Natural killer cell treated with Interleukin-12 subunit alpha and Interleukin-12 subunit beta and Interleukin-15 and Interleukin-18, amount 100 ng/mL, for 72 hours (primary cell): ENCODE measurements around the gene PPL. TPM values are rescaled to one million over a fixed set of nuclear protein-coding genes. Genes with fewer than 3 reads are reported as not detected.

Experiments used
- ATAC-seq, 2 donors: fragments of 150-1000 bp; cut with Tn5 transposase in 1 of 2; sonication (Bioruptor Pico), chemical (Tn5 transposase) in 1 of 2; 2 replicates each; pipeline ENCODE4 v1.10.0; 2021
- DNase-seq: peaks from one replicate; pipeline ENCODE4 v3.0.0; 2022; ENCODE audit warnings: low spot score
- H3K27ac Mint-ChIP-seq, 2 donors: 1 replicate in 1 of 2; 2 replicates in 1 of 2; pipeline ENCODE4 v1.8.0; 2022; ENCODE audit warnings: mixed read lengths in 2 of 2, mild to moderate bottlenecking in 1 of 2, moderate library complexity in 1 of 2
- H3K27me3 Mint-ChIP-seq, 2 donors: 1 replicate in 1 of 2; 2 replicates in 1 of 2; pipeline ENCODE4 v1.8.0; 2022; ENCODE audit warnings: mixed read lengths in 2 of 2
- H3K36me3 Mint-ChIP-seq: one replicate; pipeline ENCODE4 v1.8.0; 2022; ENCODE audit warnings: mixed read lengths
- H3K4me1 Mint-ChIP-seq, 2 donors: 1 replicate in 1 of 2; 2 replicates in 1 of 2; pipeline ENCODE4 v1.8.0; 2022; ENCODE audit warnings: low read depth in 2 of 2, mixed read lengths in 2 of 2, mild to moderate bottlenecking in 1 of 2
- H3K4me3 Mint-ChIP-seq: one replicate; pipeline ENCODE4 v1.8.0; 2022; ENCODE audit warnings: mixed read lengths
- H3K9me3 Mint-ChIP-seq: 2 replicates; pipeline ENCODE4 v1.8.0; 2022; ENCODE audit warnings: mixed read lengths
- total RNA-seq, 2 donors: library from RNA; stranded (reverse); gene quantifications; one replicate each; pipeline ENCODE4 v1.2.3, GENCODE V29; 2022

Gene PPL
- total RNA-seq, 2 donors from 2014 or later: not detected

DNA sequence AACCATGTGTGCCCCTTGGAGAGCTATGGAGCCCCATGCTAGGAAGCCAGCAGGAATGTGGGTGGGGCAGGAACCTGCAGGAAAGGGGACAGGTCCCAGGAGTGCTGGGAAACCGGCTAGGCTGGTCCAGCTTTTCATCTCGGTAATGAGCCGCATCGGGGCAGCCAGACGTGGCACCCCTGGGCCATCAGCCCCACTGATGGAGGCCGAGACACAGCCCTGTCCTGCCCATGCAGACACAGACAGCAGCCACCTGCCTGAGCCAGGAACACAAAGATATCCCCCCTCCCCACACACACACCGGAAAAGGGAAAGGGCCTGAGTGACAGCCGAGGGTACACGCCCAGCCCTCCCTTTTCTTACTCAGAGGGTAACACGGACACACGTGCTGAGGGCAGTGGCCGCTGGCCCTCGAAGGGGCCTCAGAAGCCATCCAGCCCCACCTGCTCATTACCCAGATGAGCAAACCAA, 18.1 kb downstream of the PPL start:
- DNase-seq (no peak), ATAC-seq (no peak)
- H3K27ac Mint-ChIP-seq: no peak overlapping the region
- no peaks in the 10 kb centered on the region for H3K36me3 Mint-ChIP-seq
- H3K4me1 Mint-ChIP-seq: no peaks in the 10 kb centered on the region
- H3K9me3 Mint-ChIP-seq: no peaks in the 10 kb centered on the region
- H3K4me3 Mint-ChIP-seq: no peak overlapping the region
- H3K27me3 Mint-ChIP-seq: peaks cover 0 to 5% of the 10 kb centered on the region in 2 donors

DNA sequence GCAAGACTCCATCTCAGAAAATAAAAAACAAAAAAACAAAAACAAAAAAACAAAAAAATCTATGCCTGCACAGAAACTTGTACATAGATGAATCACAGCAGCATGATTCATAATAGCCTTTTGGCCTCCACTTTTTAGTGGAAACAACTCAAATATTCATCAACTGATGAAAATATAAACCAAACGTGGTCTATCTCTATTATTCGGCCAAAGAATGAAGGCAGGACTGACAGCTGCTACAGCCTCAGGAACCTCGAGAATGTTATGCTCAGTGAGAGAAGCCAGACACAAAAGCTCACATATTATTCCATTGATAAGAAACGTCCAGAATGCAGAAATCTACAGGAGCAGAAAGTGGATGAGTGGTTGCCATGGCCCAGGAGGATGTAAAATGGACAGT, 19.8 kb downstream of the PPL start:
- H3K27ac Mint-ChIP-seq: no peak overlapping the region
- no peaks in the 10 kb centered on the region for H3K36me3 Mint-ChIP-seq
- ATAC-seq: no peak
- H3K27me3 Mint-ChIP-seq: peaks cover 0 to 3% of the 10 kb centered on the region in 2 donors
- no peaks in the 10 kb centered on the region for H3K4me1 Mint-ChIP-seq
- DNase-seq: no peak
- no peak overlapping the region for H3K4me3 Mint-ChIP-seq
- no peaks in the 10 kb centered on the region for H3K9me3 Mint-ChIP-seq

DNA sequence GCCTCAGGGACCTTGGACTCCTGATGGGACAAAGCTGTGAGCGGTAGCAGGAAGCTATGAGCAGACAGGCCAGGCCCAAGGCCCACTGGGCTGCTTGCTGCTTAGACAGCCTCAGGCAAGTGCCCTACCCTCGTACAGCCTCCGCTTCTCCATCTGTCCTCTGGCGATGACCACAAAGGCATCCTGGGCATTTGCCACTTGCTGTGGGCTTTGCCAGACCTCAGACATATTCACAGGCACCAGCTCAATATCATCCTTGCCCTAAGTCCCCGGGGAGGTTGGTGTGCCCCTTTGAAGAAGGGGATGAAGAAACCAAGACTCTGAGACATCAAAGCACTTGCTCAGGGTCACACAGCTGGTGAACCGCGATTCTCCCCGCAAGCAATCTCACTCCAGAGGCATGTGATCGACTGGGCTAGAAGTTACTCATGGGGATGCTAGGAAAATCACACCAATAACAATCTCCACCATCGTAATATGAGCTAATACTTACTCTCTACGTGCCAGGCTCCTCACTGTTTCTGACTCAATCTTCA, 21.7 kb downstream of the PPL start:
- Mint-ChIP-seq H3K27me3 (peaks cover 0 to 3% of the 10 kb centered on the region in 2 donors), H3K27ac (no peak overlapping the region), H3K4me1 (no peaks in the 10 kb centered on the region), H3K4me3 (no peak overlapping the region), H3K36me3 (no peaks in the 10 kb centered on the region), H3K9me3 (no peaks in the 10 kb centered on the region)
- no peak for DNase-seq
- ATAC-seq: no peak

DNA sequence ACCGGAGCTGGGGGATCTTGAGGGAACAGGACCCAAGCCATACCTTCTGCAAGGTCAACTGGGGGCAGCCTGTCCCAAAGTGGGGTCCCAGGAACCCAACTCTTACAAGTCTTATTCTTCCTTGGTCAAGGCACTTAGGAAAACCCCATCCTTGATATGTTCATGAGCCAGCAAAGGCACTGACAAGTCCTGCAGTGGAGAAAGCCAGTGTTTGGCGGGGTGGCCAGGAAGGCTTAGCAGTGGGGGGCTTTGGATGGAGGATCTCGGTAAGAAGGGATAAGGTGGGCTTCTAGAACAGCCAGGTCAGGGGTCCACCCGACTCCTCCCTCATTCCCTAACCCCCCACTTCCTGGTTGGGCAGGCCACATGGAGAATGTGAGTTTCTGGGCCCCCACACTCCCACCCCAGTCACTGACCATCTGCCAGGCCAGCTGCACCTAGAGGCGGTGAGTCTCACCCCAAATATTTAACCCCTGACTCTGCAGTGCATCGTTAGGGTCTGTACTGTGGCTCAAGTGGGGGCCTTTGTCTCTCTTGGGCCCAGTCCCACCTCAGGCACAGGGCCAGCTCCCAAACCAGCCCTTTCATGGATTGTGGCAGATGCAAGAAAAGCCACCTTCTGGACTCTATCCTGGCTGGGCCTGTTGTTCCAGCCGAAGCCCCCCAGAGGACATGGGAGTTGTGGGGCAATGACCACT, 22.3 kb downstream of the PPL start:
- no peaks in the 10 kb centered on the region for H3K36me3 Mint-ChIP-seq
- ATAC-seq (no peak), DNase-seq (no peak)
- H3K9me3 Mint-ChIP-seq: no peaks in the 10 kb centered on the region
- no peak overlapping the region for H3K4me3 Mint-ChIP-seq
- H3K4me1 Mint-ChIP-seq: no peaks in the 10 kb centered on the region
- H3K27ac Mint-ChIP-seq: no peak overlapping the region
- H3K27me3 Mint-ChIP-seq: peaks cover 0 to 3% of the 10 kb centered on the region in 2 donors

DNA sequence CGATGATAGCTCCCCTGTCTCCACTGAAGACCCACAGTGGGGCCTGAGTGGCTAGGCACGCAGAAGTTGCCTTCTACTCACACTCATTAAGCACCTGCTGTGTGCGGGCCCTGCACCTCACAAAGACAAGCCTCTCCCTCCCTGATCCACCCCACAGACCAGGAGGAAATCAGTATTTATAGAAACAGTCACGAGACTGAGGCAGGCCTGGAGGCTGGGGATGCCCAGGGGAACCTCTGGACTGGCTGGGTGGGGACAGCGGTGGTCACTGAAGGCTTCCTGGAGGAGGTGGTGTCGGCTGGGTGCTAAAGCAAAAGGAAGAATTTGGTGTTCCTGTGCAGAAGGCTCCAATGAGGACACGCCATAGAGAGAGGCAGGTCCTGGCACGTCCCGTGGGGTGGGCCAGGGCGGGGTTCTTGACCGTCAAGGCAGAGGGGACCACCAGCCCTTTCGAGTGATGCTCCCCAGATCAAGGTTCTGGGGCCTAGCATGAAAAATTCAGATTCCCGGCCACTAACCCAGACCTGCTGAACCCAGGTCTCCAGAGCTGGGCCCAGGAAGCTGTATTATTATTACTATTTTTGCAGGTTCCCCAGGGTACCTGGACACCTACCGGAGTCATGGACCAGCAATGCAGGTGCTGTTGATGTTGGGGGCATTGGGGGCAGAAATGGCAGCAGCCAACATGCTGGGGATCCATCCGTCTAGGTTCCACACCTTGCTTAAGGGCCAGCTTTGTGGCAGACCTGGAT, 23.0 kb downstream of the PPL start:
- H3K27me3 Mint-ChIP-seq: peaks cover 0 to 3% of the 10 kb centered on the region in 2 donors
- no peak overlapping the region for H3K27ac Mint-ChIP-seq
- no peaks in the 10 kb centered on the region for H3K36me3 Mint-ChIP-seq
- DNase-seq (no peak), ATAC-seq (peak in 1 of 2 donors; percentile 5)
- no peaks in the 10 kb centered on the region for H3K4me1 Mint-ChIP-seq
- H3K4me3 Mint-ChIP-seq: no peak overlapping the region
- no peaks in the 10 kb centered on the region for H3K9me3 Mint-ChIP-seq

DNA sequence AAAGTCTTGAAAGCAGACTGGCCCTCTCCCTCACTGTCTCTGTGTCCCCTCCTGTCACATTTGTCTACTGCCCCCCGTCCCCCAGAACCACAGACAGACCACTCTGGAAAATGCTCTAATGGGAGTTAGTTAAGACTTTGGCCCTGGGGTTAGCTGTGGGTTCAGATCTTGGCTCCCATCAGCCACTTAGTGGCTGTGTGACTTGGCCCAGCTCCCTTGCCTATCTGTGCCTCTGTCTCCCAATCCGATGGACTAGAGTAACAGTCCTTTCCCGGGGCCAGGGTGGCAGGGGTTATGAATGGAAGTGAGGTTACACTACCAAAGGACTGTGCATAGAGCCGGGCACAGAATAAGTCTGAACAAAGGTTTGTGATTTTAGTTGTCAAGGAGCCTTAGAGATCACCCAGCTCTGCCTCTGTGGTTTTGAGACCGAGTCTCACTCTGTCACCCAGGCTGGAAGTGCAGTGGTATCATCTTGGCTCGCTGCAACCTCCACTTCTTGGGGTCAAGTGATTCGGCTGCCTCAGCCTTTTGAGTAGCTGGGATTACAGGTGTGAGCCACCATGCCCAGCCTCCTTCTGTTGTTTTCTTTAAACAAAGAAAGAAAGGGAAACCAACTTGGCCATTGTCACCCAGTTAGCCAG, 23.7 kb downstream of the PPL start:
- H3K4me3 Mint-ChIP-seq: no peak overlapping the region
- no peaks in the 10 kb centered on the region for H3K9me3 Mint-ChIP-seq
- DNase-seq (no peak), ATAC-seq (peak; percentile 21 to 51)
- peaks cover 0 to 3% of the 10 kb centered on the region in 2 donors for H3K27me3 Mint-ChIP-seq
- H3K36me3 Mint-ChIP-seq: no peaks in the 10 kb centered on the region
- no peak overlapping the region for H3K27ac Mint-ChIP-seq
- H3K4me1 Mint-ChIP-seq: no peaks in the 10 kb centered on the region

DNA sequence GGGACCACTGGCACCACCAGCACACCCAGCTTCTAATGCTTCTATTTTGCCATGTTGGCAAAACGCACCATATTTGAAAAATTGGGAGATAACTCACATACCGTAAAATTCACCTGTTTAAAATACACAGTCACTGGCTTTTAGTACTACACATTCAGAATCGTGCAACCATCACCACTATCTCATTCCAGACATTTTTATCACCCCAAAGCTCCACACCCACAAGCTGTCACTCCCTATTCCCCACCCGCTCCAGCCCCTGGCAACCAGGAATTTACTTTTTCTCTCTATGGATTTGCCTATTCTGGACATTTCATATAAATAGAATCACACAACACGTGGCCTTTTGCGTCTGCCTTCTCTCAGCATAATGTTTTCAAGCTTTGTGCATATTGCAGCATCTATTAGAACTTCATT, 25.0 kb downstream of the PPL start:
- Mint-ChIP-seq H3K4me1 (no peaks in the 10 kb centered on the region), H3K27me3 (no peaks in the 10 kb centered on the region), H3K4me3 (no peak overlapping the region), H3K27ac (no peak overlapping the region), H3K9me3 (no peaks in the 10 kb centered on the region), H3K36me3 (no peaks in the 10 kb centered on the region)
- DNase-seq (no peak), ATAC-seq (no peak)

DNA sequence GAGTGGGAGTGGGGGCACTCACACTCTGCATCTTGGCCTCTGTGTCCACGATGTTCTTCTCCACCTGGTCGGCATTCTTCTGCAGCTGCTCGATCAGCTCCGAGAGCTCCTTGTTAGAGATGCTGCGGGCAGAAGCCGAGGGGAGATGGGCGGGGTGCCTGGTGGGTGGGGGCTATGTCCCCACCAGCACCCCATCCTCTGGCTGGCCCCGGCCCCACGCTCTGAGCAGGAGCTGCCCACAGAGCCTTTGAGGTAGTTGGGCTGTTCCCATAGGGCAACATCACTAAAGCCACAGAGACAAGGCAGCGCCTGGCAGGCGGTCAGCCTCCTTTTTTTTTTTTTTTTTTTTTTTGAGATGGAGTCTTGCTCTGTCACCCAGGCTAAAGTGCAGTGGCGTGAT, 26.1 kb downstream of the PPL start:
- Mint-ChIP-seq H3K27ac (no peak overlapping the region), H3K27me3 (no peaks in the 10 kb centered on the region), H3K9me3 (no peaks in the 10 kb centered on the region), H3K36me3 (no peaks in the 10 kb centered on the region), H3K4me1 (no peaks in the 10 kb centered on the region), H3K4me3 (no peak overlapping the region)
- DNase-seq (no peak), ATAC-seq (peak in 1 of 2 donors; percentile 11)

DNA sequence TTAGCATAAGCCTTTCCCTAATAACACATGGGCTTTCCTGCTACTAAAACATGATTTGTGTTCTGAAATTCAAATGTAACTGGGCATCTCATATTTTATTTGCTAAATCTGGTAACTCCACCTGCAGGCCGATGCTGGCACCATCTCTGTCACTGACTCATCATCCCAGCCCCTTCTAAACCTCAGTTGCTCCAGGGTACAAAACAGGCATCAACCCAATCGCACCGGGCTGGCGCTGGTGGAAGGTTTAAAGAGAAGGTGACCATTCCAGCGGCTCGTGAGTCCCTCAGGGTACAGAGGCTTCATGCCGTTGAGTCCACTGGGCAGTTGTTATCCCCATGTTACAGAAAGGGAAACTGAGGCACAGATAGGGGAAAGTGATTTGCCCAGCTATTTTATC, 27.1 kb downstream of the PPL start:
- H3K27ac Mint-ChIP-seq: no peak overlapping the region
- H3K36me3 Mint-ChIP-seq: no peaks in the 10 kb centered on the region
- H3K4me1 Mint-ChIP-seq: no peaks in the 10 kb centered on the region
- H3K9me3 Mint-ChIP-seq: no peaks in the 10 kb centered on the region
- DNase-seq (no peak), ATAC-seq (no peak)
- no peak overlapping the region for H3K4me3 Mint-ChIP-seq
- H3K27me3 Mint-ChIP-seq: peaks cover 0 to 5% of the 10 kb centered on the region in 2 donors

DNA sequence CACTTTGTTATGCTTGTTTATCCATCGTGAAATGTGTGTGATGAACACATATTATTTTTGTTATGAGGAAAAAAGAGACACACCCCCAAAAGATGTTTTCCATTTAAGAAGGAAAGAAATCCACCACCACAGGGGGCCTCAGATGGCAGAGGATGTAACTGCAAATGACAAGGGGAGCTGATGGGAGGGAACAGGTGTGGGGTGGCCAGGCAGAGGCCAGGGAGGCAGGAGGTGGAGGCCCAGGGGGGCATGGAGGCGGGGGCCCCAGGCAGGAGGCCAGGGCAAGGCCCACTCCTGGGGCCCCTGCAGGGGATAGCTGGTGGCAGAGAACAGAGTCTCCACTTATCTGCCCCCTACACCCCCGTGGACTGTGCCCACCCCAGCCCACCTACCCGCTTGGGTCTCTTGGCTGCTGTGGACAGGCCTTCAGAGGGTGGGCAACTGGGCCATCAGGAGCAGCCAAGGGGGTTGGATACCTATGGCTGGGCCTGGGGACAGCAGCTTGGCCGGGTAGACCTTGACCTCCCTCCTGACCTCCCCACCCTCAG, 28.0 kb downstream of the PPL start:
- H3K27me3 Mint-ChIP-seq: peaks cover 6 to 10% of the 10 kb centered on the region in 2 donors
- DNase-seq (no peak), ATAC-seq (peak in 1 of 2 donors; percentile 46)
- no peaks in the 10 kb centered on the region for H3K9me3 Mint-ChIP-seq
- H3K4me3 Mint-ChIP-seq: no peak overlapping the region
- H3K4me1 Mint-ChIP-seq: no peaks in the 10 kb centered on the region
- H3K27ac Mint-ChIP-seq: no peak overlapping the region
- no peaks in the 10 kb centered on the region for H3K36me3 Mint-ChIP-seq

DNA sequence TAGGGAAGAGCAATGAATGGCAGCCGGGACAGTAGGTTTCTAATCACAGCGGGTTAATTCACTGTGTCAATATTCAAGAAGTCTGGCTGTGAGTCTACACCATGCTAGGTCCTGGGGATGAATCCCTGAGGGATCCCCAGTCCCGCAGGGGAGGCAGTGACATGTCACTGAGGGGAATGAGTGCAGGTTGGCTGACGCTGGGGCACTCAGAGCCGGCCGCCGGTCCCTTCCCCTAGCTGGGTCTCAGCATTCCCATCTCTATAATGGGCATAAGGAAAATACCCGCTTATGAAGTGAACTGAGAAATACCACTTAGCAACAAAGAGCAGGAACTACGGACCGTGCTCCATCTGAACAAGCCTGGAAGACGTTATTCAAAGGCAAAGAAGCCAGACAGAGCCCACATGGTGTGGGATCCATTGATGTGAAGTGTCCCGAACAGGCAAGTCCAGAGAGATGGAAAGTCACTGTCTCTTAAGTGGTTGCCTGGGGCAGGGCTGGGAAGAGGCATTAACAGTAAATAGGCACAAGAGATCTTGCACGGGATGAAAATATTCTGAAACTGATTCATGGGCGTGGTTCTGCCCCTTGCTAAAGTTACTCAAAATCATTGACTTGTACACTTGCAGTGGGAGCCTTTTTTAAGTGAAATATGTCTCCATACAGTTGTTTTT, 31.9 kb downstream of the PPL start:
- Mint-ChIP-seq H3K36me3 (no peaks in the 10 kb centered on the region), H3K27ac (no peak overlapping the region), H3K4me1 (no peaks in the 10 kb centered on the region), H3K4me3 (no peak overlapping the region), H3K9me3 (no peaks in the 10 kb centered on the region), H3K27me3 (peaks cover 6 to 10% of the 10 kb centered on the region in 2 donors)
- no peak for ATAC-seq
- no peak for DNase-seq

DNA sequence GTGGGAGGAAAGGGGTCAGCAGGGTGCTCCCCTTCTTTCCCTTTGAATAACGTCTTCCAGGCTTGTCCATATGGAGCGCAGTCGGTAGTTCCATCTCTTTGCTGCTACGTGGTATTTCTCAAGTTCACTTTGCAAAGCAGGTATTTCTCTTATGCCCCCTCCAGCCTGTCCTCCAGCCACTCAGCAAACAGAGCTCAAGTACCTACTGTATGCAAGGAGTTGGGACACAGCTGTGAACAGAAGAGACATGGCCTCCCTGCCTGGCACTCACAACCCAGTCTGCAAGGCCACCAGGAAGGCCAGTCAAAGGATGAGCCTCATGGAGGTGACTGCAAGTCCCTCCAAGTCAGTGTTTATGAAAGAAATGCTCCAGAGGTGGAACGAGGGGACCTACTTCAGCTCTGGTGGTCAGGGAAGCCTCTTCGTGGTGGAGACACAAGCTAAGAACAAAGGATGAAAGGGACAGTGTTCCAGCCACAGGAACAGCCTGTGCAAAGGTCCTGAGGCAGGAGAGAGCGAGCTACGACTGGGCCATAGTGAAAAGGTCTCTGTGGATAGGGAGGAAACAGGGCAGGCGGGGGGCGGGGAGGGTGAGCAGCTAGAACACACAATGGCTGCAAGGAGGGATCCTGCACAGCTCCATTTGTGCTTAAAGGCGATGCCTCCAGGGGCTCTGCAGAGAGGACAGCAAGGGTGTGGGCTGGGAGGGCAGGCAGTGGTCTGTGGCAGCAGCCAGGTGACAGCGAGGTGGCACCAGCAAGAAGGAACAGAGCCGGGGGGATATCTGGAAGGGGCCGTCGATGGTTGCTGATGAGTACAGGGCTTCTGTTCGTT, 32.6 kb downstream of the PPL start:
- H3K27ac Mint-ChIP-seq: no peak overlapping the region

More for the DNA sequence above, 32.6 kb downstream of the PPL start:
- DNase-seq (no peak), ATAC-seq (no peak)
- no peak overlapping the region for H3K4me3 Mint-ChIP-seq
- H3K27me3 Mint-ChIP-seq: peaks cover 6 to 14% of the 10 kb centered on the region in 2 donors
- H3K36me3 Mint-ChIP-seq: no peaks in the 10 kb centered on the region
- no peaks in the 10 kb centered on the region for H3K9me3 Mint-ChIP-seq
- H3K4me1 Mint-ChIP-seq: no peaks in the 10 kb centered on the region
